Kidney epithelial cell (primary cell): ENCODE data around the gene TPM1. TPM values are rescaled to one million over a fixed set of nuclear protein-coding genes. Genes with fewer than 3 reads are reported as not detected.

ENCODE experiments used
- DNase-seq: peaks from one replicate; pipeline ENCODE4 v3.0.0-alpha.2; 2010; ENCODE audit warnings: low read depth
- H3K27me3 ChIP-seq: 2 replicates; pipeline ENCODE4 v1.6.0; 2011; ENCODE audit warnings: low read length; ENCODE audit not compliant: control insufficient read depth, insufficient read depth
- H3K36me3 ChIP-seq: 2 replicates; pipeline ENCODE4 v1.5.1; 2011; ENCODE audit warnings: low read length; ENCODE audit not compliant: control insufficient read depth, insufficient read depth
- H3K4me3 ChIP-seq: 2 replicates; pipeline ENCODE4 v1.5.1; 2011; ENCODE audit warnings: low read depth, mild to moderate bottlenecking, control low read depth, low read length
- total RNA-seq: library from RNA; depleted of rRNA; stranded (reverse); fragments of >200 nt; gene quantifications from 2 replicates; pipeline ENCODE4 v1.2.3, GENCODE V29; 2015
- TF ChIP-seq, protein P1 (sequence below): IDR thresholded peaks from 2 replicates; pipeline ENCODE4 v1.5.1; 2011; ENCODE audit warnings: mild to moderate bottlenecking, moderate library complexity, low read length, control low read depth, inconsistent platforms; ENCODE audit not compliant: insufficient read depth, poor library complexity, severe bottlenecking

The TPM1 gene
- total RNA-seq, 1 donor from 2014 or later = 847 TPM

DNA sequence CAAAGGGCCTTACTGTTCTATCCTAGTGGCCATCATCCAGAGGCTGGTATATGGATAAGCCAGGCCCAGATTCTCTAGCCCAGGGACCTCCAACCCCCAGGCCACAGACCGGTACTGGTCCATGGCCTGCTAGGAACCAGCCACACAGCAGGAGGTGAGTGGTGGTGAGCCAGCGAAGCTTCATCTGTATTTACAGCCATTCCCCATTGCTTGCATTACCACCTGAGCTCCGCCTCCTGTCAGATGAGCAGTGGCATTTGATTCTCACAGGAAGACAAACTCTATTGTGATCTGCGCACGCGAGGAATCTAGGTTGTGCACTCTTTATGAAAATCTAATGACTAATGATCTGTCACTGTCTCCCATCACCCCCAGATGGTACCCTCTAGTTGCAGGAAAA, 30.1 kb upstream of the TPM1 start:
- TF ChIP-seq, protein P1, sequence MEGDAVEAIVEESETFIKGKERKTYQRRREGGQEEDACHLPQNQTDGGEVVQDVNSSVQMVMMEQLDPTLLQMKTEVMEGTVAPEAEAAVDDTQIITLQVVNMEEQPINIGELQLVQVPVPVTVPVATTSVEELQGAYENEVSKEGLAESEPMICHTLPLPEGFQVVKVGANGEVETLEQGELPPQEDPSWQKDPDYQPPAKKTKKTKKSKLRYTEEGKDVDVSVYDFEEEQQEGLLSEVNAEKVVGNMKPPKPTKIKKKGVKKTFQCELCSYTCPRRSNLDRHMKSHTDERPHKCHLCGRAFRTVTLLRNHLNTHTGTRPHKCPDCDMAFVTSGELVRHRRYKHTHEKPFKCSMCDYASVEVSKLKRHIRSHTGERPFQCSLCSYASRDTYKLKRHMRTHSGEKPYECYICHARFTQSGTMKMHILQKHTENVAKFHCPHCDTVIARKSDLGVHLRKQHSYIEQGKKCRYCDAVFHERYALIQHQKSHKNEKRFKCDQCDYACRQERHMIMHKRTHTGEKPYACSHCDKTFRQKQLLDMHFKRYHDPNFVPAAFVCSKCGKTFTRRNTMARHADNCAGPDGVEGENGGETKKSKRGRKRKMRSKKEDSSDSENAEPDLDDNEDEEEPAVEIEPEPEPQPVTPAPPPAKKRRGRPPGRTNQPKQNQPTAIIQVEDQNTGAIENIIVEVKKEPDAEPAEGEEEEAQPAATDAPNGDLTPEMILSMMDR = no peak
- DNase-seq = no peak
- no peaks in the 10 kb centered on the region for H3K36me3 ChIP-seq
- no peaks in the 10 kb centered on the region for H3K27me3 ChIP-seq
- H3K4me3 ChIP-seq = no peak overlapping the region

DNA sequence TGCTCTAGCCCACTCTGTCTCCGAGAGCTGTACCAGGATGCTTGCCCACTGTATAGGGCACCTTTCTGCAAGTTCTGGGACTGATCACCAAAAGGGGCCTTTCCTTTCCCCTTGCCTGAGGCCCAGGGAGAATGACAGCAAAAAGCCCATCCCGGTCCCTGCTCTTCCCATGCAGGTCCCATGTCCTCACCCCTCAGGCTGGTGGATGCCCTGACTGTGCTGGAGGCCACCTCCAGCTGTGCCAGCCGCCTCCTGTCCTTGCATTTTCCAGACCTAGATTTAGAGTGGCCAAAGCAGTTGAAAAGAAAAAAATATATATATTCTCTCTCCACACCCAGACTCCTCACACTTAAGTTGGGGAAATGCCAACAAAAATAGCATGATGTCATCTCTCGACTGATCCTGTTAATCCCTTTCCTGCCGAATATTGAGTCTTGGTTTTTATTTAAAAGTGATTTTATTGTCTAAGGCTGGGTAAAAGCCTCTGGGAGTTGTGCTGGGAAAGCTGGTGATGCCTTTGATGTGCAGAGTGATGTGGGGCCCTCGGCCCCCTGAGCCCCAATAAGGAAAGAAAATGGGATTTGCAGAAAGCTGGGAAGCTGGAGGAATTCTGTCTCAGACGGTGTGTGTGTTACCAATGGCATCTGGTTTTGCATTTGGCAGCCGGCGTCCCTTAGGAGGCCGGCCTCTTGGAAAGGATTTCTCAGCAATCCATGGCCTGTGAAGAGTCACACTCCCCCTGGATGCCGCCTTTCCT, 29.3 kb upstream of the TPM1 start:
- DNase-seq = peak; percentile 37
- TF ChIP-seq, protein P1 = no peak
- H3K27me3 ChIP-seq = no peaks in the 10 kb centered on the region
- H3K36me3 ChIP-seq = no peaks in the 10 kb centered on the region
- H3K4me3 ChIP-seq = no peak overlapping the region

DNA sequence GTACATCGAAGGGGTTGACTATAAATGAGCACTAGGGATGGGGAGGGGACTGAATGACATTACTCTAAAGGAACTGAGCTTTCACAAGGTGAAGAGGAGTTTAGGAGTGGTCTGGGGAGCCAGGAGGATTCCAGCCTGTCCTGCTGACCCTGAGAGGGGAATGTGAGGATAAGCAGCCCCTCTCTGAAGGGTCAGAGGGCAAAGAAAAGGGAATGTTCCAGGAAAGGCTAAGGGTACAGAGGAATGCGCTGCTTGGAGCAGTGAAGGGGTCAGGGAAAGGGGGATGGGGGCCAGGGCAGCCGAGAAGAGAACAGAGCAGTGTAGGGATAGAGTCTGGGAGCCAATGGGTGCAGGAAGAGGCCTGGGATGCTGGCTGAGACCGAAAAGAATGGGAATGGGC, 28.0 kb upstream of the TPM1 start:
- TF ChIP-seq, protein P1 = no peak
- H3K4me3 ChIP-seq = no peak overlapping the region
- no peaks in the 10 kb centered on the region for H3K27me3 ChIP-seq
- H3K36me3 ChIP-seq = no peaks in the 10 kb centered on the region
- DNase-seq = no peak

DNA sequence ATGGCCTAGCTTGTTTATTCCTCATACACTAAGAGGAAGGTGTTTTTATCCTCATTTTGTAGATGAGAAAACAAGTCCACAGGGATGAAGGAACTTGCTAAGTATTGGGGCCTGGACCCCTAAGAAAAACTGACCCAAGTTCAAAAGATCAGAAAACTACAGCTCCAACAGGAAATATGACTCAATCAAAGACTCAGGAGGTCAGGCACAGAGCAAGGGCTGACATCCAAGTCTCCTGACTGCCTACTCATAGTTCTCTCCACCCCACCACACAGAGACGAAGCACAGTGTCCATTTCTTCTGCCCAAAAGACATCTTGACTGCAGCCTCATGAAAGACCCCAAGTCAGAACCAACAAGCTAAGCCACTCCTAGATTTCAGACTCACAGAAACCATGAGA, 26.9 kb upstream of the TPM1 start:
- Histone ChIP-seq H3K36me3 (no peaks in the 10 kb centered on the region), H3K4me3 (no peak overlapping the region), H3K27me3 (no peaks in the 10 kb centered on the region)
- peak; percentile 50 for DNase-seq
- TF ChIP-seq, protein P1 = no peak

DNA sequence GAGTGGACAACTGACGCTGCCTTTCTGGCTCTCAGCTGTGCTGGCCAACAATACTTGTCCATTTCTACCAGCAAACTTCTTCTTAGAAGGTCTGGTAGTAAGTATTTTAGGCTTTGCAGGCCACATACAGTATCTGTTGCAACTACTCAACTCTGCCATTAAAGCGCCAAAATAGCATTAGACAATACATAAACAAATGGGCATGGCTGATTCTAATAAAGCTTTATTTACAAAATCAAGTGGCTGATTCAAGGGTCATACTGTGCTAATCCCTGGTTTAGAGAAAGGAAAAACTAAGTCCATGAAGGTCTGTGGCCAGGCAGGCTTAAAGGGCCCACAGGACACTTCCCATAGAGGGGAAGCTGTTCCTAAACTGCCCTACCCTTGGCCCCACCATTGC, 26.3 kb upstream of the TPM1 start:
- H3K36me3 ChIP-seq = no peaks in the 10 kb centered on the region
- TF ChIP-seq, protein P1 = no peak
- H3K4me3 ChIP-seq = no peak overlapping the region
- DNase-seq = no peak
- H3K27me3 ChIP-seq = no peaks in the 10 kb centered on the region

DNA sequence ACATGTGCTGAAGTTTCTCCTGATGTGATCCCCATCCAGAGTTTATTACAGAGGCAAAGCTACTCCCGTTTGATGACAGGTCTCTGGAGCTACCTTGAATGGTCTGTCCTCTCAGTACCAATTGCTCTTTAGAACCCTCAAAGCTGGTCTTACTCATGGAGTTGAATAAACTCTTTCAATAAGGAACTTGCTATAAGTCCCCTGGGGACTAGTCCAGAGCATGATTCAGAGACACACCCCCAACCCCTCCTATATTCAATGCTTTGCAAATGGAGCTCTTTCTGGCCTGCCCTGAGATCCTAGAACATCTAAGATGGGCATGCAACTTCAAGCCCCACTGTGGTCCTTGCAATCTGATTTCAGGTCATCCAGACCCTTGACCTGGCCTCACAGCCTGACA, 23.9 kb upstream of the TPM1 start:
- DNase-seq = no peak
- TF ChIP-seq, protein P1 = no peak
- no peaks in the 10 kb centered on the region for H3K27me3 ChIP-seq
- H3K36me3 ChIP-seq = no peaks in the 10 kb centered on the region
- no peak overlapping the region for H3K4me3 ChIP-seq
